GM10266 (cell line): ENCODE measurements around the gene PRDM16.

Experiments used
- DNase-seq: peaks from one replicate; pipeline ENCODE4 v3.0.0; 2012; ENCODE audit errors: extremely low spot score
- TF ChIP-seq, protein P1 (sequence below): IDR thresholded peaks from 2 replicates; pipeline ENCODE4 v1.5.1; 2012; ENCODE audit warnings: mild to moderate bottlenecking, low read depth; ENCODE audit not compliant: control insufficient read depth, insufficient read depth; ENCODE audit errors: missing control alignments

PRDM16 gene

DNA sequence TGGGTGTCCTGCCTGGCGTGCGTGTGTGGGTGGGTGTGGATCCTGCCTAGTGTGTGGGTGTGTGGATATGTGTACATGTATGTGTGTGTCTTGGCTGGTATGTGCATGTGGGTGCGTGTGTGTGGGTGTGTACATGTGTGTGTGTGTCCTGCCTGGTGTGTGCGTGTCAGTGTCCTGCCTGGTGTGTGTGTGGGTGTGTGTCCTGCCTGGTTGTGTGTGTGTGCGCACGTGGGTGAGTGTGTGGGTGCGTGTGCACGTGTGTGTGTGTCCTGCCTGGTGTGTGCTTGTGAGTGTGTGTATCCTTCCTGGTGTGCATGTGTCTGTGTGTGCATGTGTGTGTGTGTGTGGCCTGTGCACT, 60.1 kb downstream of the PRDM16 start:
- DNase-seq = no peak
- TF ChIP-seq, protein P1, sequence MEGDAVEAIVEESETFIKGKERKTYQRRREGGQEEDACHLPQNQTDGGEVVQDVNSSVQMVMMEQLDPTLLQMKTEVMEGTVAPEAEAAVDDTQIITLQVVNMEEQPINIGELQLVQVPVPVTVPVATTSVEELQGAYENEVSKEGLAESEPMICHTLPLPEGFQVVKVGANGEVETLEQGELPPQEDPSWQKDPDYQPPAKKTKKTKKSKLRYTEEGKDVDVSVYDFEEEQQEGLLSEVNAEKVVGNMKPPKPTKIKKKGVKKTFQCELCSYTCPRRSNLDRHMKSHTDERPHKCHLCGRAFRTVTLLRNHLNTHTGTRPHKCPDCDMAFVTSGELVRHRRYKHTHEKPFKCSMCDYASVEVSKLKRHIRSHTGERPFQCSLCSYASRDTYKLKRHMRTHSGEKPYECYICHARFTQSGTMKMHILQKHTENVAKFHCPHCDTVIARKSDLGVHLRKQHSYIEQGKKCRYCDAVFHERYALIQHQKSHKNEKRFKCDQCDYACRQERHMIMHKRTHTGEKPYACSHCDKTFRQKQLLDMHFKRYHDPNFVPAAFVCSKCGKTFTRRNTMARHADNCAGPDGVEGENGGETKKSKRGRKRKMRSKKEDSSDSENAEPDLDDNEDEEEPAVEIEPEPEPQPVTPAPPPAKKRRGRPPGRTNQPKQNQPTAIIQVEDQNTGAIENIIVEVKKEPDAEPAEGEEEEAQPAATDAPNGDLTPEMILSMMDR = no peak

DNA sequence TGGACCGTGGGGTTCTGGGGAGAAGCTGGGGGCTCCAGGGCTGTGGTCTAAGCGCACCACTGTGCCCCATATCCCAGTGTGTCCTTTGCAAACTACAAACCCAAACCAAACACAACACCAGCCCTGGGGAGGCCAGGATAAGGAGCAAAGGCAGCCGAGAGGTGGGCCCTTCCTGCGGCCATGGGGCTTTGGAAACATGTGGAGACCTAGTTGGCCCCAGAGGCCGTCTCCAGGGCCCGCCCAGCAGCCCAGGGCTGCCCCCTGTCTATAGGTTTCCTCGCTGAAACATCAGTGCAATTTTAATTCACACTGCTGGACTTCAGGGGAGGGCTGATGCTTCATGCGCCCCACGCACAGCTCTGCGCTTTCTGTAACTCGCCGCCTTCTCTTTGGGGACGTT, 61.3 kb downstream of the PRDM16 start:
- TF ChIP-seq, protein P1 = no peak
- no peak for DNase-seq

DNA sequence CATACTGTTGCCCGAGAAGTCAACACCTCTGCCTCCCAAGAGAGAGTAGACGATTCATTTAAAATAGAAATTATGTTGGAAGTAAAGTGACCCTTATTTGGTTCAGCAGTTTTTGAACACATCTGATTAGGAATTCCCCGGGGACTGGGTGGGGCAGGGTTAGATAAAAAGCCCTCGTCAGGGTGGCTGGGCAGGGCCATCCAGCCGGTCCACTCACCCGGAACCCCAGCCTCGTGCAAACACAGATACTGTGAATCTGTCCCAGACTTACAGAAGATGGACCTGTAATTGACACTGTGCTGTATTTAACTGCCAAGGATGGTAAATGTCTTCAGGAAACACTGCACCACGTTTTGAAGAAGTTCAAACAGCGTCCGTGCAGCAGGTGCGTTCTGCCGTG, 63.7 kb downstream of the PRDM16 start:
- DNase-seq = no peak
- TF ChIP-seq, protein P1 = no peak

DNA sequence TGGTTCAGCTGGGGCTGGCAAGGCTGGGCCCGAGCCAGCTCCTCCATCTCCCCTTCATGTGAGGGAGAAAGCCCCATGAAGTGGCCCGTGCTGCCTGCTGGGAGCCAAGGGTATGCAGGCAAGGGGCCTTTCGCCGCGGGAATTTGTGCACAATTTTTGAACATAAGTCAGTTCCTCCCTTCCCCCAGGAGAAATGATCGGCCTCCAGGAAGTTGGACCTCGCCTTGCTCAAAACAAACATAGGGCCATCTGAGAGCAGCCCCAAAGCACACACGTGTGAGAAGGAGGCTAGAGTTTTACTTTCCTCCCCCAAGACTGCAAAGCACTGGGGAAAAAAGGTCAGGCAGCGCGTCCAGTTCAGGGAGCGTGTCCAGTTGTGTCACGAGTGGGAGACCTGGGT, 64.7 kb downstream of the PRDM16 start:
- TF ChIP-seq, protein P1 = no peak

DNA sequence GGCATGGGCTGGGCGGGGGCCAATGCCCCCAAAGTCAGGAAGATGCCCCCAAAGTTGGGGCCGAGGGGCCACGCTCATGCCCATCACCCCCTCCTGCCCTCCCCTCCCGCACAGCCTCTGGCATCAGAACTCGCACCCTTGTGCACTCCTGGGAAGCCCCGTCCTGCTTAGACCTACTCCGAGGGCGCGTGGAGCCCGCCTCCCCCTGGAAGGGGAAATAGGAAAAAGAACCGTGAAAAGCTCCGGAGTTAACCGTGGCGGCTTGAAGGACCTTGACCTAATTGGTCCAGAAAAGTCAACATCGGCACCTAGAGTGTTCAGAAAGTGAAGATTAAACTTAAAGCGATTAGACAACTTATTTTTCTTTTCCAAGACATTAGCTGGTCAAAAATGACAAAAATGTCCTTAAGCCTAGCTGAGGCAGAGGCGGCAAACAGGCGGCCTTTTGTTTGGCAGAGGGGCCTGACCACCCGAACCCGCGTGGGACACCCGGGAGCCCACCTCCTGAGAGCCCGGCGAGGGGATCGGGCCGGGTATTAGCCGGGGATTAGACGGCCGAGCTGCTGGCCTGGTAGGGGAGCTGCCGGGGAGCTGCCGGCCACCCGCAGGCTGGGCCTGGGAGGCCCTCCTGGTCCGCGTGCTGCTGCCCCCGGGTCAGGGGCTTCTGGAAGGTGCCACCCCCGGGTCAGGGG, 65.5 kb downstream of the PRDM16 start:
- TF ChIP-seq, protein P1 = no peak

More for the DNA sequence above, 64.7 kb downstream of the PRDM16 start:
- DNase-seq = no peak

DNA sequence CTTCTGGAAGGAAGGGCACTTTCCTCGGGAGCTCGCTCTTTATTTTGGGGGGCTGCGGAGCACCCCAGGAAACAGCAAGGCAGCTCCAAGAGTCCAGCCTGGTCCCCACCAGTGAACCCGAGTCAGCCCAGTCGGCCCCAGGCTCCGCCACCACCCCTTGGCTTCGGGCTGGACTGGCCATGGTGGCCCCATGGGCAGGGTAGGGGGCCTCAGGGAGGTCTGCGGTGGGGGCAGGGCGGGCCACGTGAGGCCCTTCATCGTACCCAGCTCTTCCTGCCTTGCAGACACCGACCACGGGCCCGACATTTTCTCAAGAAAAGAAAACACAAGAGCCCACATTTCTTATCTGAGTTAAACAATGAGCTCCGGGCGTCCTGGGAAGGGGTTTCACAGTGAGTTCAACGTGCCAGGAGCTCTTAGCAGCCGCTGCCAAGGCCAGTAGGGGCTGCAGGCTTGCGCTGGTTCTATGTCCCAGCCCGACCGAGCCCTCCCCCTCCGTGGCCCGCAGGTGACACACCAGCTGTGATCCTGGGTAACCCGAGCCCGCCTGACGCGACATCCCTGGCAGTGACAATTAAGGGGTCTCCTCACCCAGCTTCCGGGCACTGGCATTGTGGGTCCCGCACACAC, 66.2 kb downstream of the PRDM16 start:
- TF ChIP-seq, protein P1 = no peak
- DNase-seq = no peak

More for the DNA sequence above, 65.5 kb downstream of the PRDM16 start:
- no peak for DNase-seq

DNA sequence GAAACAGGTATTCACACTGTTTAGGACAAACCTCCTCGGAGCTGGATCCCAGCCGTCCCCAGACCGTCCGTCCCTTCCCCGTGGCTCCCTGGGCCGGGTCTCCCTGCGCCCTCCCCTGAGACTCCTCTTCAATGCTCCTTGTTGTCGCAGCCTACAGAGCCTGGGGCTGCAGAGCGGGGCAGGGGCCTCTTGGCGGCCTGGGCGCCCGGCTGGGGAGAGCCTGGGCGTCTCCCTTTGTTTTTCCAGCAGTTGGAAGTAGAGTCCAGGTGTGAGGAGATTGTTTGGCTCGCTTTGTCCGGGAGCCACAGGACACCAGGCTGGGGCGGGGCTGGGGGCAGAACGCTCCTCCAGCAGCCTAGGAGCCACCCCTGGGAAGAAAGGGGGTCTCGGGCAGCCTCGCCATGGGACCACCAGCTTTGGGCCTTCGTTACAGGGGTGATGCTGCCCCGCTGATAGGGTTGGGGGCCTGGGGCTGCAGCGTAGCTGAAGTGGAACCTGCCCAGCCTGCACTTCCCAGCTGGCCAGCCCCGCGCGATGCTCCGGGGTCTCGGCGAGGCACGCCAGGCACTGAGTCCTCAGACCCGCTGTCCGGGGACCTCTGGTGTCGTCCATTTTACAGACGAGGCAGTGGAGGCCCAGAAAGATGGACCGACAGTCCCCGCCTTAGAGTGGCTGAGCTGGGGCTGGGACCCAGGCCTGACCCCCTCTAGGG, 66.9 kb downstream of the PRDM16 start:
- DNase-seq = no peak
- TF ChIP-seq, protein P1 = no peak
